CD14-positive monocyte (primary cell): Measurements from ENCODE around the gene C1QTNF8. TPM values are rescaled to one million over a fixed set of nuclear protein-coding genes. Genes with fewer than 3 reads are reported as not detected.

ENCODE experiments used
- DNase-seq, 3 donors: peaks; one replicate each; pipeline ENCODE4 v3.0.0-alpha.2; 2011 to 2022
- H2AFZ ChIP-seq: 2 replicates; pipeline ENCODE4 v1.6.0; 2012; ENCODE audit warnings: mild to moderate bottlenecking, low read depth, low read length, inconsistent platforms; ENCODE audit not compliant: insufficient read depth, poor library complexity, severe bottlenecking
- H3K27ac ChIP-seq, 2 donors: 1 replicate in 1 of 2; 2 replicates in 1 of 2; pipeline ENCODE4 v1.5.1; 2012 to 2013; ENCODE audit warnings: low read length in 2 of 2, control low read depth in 1 of 2, inconsistent platforms in 1 of 2, low read depth in 1 of 2, mild to moderate bottlenecking in 1 of 2
- H3K27me3 ChIP-seq, 2 donors: one replicate each; pipeline versions ENCODE4 v1.6.0 to v1.6.1; 2011 to 2013; ENCODE audit warnings: low read length in 2 of 2; ENCODE audit not compliant: control insufficient read depth in 2 of 2, insufficient read depth in 2 of 2
- H3K36me3 ChIP-seq, 2 donors: replicated peaks in 1 of 2; 1 replicate in 1 of 2; 2 replicates in 1 of 2; pipeline versions ENCODE4 v1.5.1 to v1.6.1; 2012 to 2013; ENCODE audit warnings: low read length in 2 of 2, control low read depth in 1 of 2, inconsistent platforms in 1 of 2, mild to moderate bottlenecking in 1 of 2; ENCODE audit not compliant: insufficient read depth in 2 of 2, control insufficient read depth in 1 of 2
- H3K4me1 ChIP-seq, 2 donors: 1 replicate in 1 of 2; 2 replicates in 1 of 2; pipeline versions ENCODE4 v1.5.1 to v1.6.1; 2012 to 2013; ENCODE audit warnings: low read length in 2 of 2, control low read depth in 1 of 2, inconsistent platforms in 1 of 2, mild to moderate bottlenecking in 1 of 2, moderate library complexity in 1 of 2; ENCODE audit not compliant: insufficient read depth in 2 of 2, control insufficient read depth in 1 of 2
- H3K4me2 ChIP-seq: replicated peaks from 2 replicates; pipeline ENCODE3; 2012; ENCODE audit warnings: low read length, moderate library complexity, mild to moderate bottlenecking; ENCODE audit not compliant: poor library complexity, severe bottlenecking; ENCODE audit errors: extremely low read depth
- H3K4me3 ChIP-seq, 3 experiments: fragments of 200-600 bp in 1 of 3; sonication (generic) in 1 of 3; replicated peaks in 1 of 3; 1 replicate in 2 of 3; 2 replicates in 1 of 3; pipeline ENCODE4 v1.5.1; 2011 to 2013; ENCODE audit warnings: low read length in 3 of 3, mild to moderate bottlenecking in 3 of 3, control low read depth in 2 of 3, low read depth in 2 of 3, inconsistent platforms in 1 of 3, moderate library complexity in 1 of 3
- H3K79me2 ChIP-seq: 2 replicates; pipeline ENCODE4 v1.6.0; 2012; ENCODE audit warnings: mild to moderate bottlenecking, control low read depth, inconsistent platforms, low read length, moderate library complexity; ENCODE audit not compliant: insufficient read depth
- H3K9ac ChIP-seq: 2 replicates; pipeline ENCODE4 v1.6.0; 2017; ENCODE audit warnings: low read length, mild to moderate bottlenecking; ENCODE audit not compliant: insufficient read depth, poor library complexity, severe bottlenecking
- H3K9me3 ChIP-seq, 2 donors: replicated peaks in 1 of 2; 1 replicate in 1 of 2; 2 replicates in 1 of 2; pipeline versions ENCODE4 v1.5.1 to v1.6.1; 2012 to 2013; ENCODE audit warnings: low read length in 2 of 2, control low read depth in 1 of 2; ENCODE audit not compliant: control insufficient read depth in 1 of 2, insufficient read depth in 1 of 2
- H4K20me1 ChIP-seq: 2 replicates; pipeline ENCODE4 v1.6.0; 2012; ENCODE audit warnings: mild to moderate bottlenecking, low read length, control low read depth, moderate library complexity; ENCODE audit not compliant: insufficient read depth
- H3K27ac Mint-ChIP-seq, 7 donors: one replicate each; pipeline ENCODE4 v1.8.0; 2020; ENCODE audit warnings: mild to moderate bottlenecking in 7 of 7, mixed read lengths in 7 of 7, moderate library complexity in 6 of 7, inconsistent platforms in 2 of 7
- H3K27me3 Mint-ChIP-seq, 3 donors: one replicate each; pipeline ENCODE4 v1.8.0; 2021 to 2022; ENCODE audit warnings: low read depth in 3 of 3, mild to moderate bottlenecking in 3 of 3, mixed read lengths in 3 of 3, moderate library complexity in 3 of 3, inconsistent platforms in 1 of 3
- H3K36me3 Mint-ChIP-seq, 2 donors: one replicate each; pipeline ENCODE4 v1.8.0; 2020; ENCODE audit warnings: mixed read lengths in 2 of 2, inconsistent platforms in 1 of 2, mild to moderate bottlenecking in 1 of 2
- H3K4me1 Mint-ChIP-seq: one replicate; pipeline ENCODE4 v1.8.0; 2020; ENCODE audit warnings: mild to moderate bottlenecking, mixed read lengths
- H3K4me3 Mint-ChIP-seq, 2 donors: one replicate each; pipeline ENCODE4 v1.8.0; 2020; ENCODE audit warnings: mild to moderate bottlenecking in 2 of 2, mixed read lengths in 2 of 2, moderate library complexity in 1 of 2
- H3K9me3 Mint-ChIP-seq, 7 donors: one replicate each; pipeline ENCODE4 v1.8.0; 2020 to 2022; ENCODE audit warnings: mixed read lengths in 7 of 7, mild to moderate bottlenecking in 6 of 7, moderate library complexity in 6 of 7, inconsistent platforms in 2 of 7
- WGBS: methylation state at CpG from one replicate; pipeline ENCODE4 v1.1.5; 2013; ENCODE audit warnings: missing lambda C conversion rate; ENCODE audit not compliant: insufficient coverage; 5-methylcytosine and 5-hydroxymethylcytosine counted together
- intact Hi-C, 2 donors: fragments of 100-400 bp; cut with micrococcal nuclease; formaldehyde crosslinking; loops; one replicate each; pipeline versions ENCODE4 v1.15.0 to v1.15.1; 2023
- polyA plus RNA-seq, 3 donors: library from polyadenylated mRNA; depleted of rRNA in 1 of 3; unstranded in 2 of 3; stranded (reverse) in 1 of 3; fragments of 300-500 nt in 2 of 3; fragments of >200 nt in 1 of 3; fragmentation: Illumina TruSeq in 2 of 3; gene quantifications; 1 replicate in 2 of 3; 2 replicates in 1 of 3; pipeline ENCODE4 v1.2.3, GENCODE V29; 2012 to 2021
- TF ChIP-seq, protein P1 (sequence below): fragments of 200-600 bp; IDR thresholded peaks from one replicate; pipeline ENCODE4 v1.8.0; 2022; ENCODE audit warnings: antibody characterized with exemption, mild to moderate bottlenecking

C1QTNF8 gene
- polyA plus RNA-seq, 3 donors, result not detected

DNA sequence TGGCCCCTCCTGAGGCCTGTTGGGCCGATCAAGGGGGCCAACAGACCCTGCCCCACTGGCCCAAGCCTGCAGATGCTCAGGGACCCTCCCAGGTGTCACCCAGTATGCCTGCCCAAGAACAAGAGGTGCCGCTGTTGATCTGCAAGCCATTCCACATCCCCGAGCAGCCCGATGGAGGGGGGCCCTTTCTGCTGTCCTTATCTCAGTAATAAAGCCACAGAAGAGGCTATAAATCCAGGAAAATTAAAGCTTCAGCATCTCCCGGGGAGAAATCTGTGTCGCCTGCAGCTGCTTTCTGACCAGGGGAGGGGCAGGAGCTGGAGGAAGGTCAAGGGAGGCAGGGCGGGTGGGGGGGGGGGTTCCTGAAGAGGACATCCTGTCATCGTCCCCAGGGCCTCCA lies 45.1 kb upstream of the C1QTNF8 start:
- intact Hi-C loops, result no loop called here
- Histone ChIP-seq H3K4me2 (no peak overlapping the region), H3K36me3 (no peaks in the 10 kb centered on the region), H3K9me3 (no peaks in the 10 kb centered on the region), H3K27ac (no peak overlapping the region), H4K20me1 (no peaks in the 10 kb centered on the region), H3K4me3 (no peak overlapping the region), H3K79me2 (no peaks in the 10 kb centered on the region), H3K9ac (no peak overlapping the region), H3K27me3 (no peaks in the 10 kb centered on the region), H2AFZ (no peak overlapping the region), H3K4me1 (no peaks in the 10 kb centered on the region)
- Mint-ChIP-seq H3K27ac (no peak overlapping the region), H3K36me3 (no peaks in the 10 kb centered on the region), H3K9me3 (peaks cover 0 to 4% (median 0%) of the 10 kb centered on the region in 7 donors), H3K27me3 (peaks cover 6 to 20% (median 14%) of the 10 kb centered on the region in 3 donors), H3K4me3 (no peak overlapping the region), H3K4me1 (no peaks in the 10 kb centered on the region)
- WGBS, result 64% methylated on average over 4 of the region's 8 CpGs
- no peak for DNase-seq
- TF ChIP-seq, protein P1, sequence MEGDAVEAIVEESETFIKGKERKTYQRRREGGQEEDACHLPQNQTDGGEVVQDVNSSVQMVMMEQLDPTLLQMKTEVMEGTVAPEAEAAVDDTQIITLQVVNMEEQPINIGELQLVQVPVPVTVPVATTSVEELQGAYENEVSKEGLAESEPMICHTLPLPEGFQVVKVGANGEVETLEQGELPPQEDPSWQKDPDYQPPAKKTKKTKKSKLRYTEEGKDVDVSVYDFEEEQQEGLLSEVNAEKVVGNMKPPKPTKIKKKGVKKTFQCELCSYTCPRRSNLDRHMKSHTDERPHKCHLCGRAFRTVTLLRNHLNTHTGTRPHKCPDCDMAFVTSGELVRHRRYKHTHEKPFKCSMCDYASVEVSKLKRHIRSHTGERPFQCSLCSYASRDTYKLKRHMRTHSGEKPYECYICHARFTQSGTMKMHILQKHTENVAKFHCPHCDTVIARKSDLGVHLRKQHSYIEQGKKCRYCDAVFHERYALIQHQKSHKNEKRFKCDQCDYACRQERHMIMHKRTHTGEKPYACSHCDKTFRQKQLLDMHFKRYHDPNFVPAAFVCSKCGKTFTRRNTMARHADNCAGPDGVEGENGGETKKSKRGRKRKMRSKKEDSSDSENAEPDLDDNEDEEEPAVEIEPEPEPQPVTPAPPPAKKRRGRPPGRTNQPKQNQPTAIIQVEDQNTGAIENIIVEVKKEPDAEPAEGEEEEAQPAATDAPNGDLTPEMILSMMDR, result no peak

DNA sequence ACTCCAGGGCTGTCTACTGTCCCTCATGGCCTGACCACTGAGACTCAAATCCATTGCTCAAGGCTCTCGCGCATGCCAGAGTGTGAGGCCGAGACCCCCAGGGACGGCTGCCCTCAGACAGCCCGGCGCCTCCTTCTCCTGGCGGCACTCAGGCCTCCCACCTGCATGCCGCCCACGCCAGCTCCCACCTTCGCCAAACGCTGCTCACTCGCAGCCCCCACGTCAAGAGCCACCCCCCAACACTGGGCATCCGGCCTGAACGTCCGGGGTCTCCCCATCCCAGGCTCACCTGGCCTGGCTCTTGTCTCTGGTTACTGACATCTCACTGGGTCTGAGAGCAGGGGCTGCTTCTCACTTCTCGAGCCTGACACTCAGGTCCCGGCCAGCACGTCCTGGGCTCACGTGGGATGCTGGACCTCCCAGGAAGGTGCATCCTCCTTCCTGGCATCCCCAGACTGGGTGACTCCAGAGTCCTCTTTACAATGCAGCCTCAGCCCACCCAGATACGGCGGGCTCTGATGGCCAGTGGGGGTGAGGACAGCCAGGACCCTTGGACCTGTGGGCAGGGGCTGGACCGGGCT lies 44.6 kb upstream of the C1QTNF8 start:
- Histone ChIP-seq H3K4me2 (no peak overlapping the region), H3K27ac (no peak overlapping the region), H2AFZ (no peak overlapping the region), H3K9me3 (no peaks in the 10 kb centered on the region), H3K4me1 (no peaks in the 10 kb centered on the region), H3K9ac (no peak overlapping the region), H3K4me3 (no peak overlapping the region), H3K27me3 (no peaks in the 10 kb centered on the region), H4K20me1 (no peaks in the 10 kb centered on the region), H3K79me2 (no peaks in the 10 kb centered on the region), H3K36me3 (no peaks in the 10 kb centered on the region)
- TF ChIP-seq, protein P1, result no peak
- Mint-ChIP-seq H3K4me3 (no peak overlapping the region), H3K27me3 (peaks cover 6 to 20% (median 14%) of the 10 kb centered on the region in 3 donors), H3K9me3 (peaks cover 0 to 4% (median 0%) of the 10 kb centered on the region in 7 donors), H3K36me3 (no peaks in the 10 kb centered on the region), H3K27ac (no peak overlapping the region), H3K4me1 (no peaks in the 10 kb centered on the region)
- no peak for DNase-seq
- WGBS, result 84% methylated on average over 23 of the region's 23 CpGs
- intact Hi-C loops, result no loop called here
